Measurements from ENCODE around the gene HSPB1.
"Not testable (repeated sequence)": the region's sequence is repeated elsewhere in the genome, so short reads cannot be mapped to it uniquely, and the experiment has no call there.

HSPB1 gene

DNA sequence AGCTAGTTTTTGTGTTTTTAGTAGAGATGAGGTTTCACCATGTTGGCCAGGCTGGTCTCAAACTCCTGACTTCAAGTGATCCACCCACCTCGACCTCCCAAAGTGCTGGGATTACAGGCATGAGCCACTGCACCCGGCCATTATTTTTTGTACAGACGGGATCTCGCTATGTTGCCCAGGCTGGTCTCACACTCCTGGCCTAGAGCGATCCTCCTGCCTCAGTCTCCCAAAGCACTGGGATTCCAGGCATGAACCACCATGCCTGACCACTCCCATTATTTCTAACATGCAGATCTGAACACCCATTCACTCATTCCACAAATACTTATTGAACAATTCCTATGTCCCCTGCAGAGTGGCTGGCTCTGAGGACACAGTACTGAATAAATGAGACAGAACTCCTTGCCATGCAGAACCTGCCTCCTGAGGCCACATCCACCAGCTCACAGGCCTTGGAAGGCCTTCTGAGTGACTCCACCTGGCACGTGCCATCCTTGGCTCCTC, 11.6 kb upstream of the HSPB1 start:
- peaks cover 10% of the 10 kb centered on the region for H3K4me1 Mint-ChIP-seq
- not testable (repeated sequence) for H3K9me3 Mint-ChIP-seq, H3K4me3 Mint-ChIP-seq, H3K36me3 Mint-ChIP-seq, H3K27ac Mint-ChIP-seq, DNase-seq
- CTCF ChIA-PET, result interaction anchor here (0.7 to 3.7 kb wide), 19 partner anchors 9 to 425 kb away, joined by 3 to 62 read pairs (median 4); partner anchors contain the start of gene HSPB1
- peaks cover 36% of the 10 kb centered on the region for H3K27me3 Mint-ChIP-seq

DNA sequence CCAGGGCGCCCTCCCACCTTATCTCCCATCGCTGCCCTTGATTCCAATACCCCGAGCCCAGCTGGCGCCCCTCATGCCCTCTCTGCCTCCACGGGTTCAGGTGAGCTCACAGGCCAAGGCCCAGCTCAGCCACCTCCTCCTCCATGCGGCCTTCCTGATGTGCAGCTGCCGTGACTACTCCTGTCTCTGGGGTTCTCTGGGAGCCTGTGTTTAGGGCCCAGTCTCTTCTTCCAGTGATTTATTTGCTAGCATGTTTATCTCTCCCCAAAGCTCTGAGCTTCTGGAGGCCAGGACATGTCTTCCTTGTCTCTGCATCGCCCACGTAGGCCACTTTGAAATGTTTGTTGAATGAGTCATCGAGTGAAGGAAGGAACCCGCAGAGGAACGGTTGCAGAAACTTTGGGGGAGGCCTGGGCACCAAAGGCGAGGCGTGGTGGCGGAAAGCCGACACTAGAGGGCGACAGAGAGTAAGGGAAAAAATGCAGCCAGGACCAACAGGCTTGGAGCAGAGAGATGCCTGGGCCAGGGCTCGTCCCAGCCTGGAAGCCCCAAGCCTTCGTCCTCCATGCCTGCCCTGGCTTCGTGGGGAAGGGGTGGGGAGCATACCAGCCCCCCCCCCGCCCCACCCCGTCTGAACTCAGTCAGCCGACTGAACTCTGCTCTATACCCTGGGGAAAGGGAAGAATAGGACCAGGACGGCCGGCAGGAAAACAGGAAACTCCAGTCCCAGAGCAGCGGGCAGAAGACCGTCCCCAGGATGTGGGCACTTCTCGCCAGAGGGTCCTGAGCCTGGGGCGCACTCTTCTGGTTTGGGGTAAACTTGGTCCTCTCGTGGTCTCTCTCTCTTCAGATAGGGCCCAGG, 10.9 kb upstream of the HSPB1 start:
- peak; percentile 90 for DNase-seq
- peaks cover 10% of the 10 kb centered on the region for H3K4me1 Mint-ChIP-seq
- no peak overlapping the region for H3K27ac Mint-ChIP-seq
- H3K9me3 Mint-ChIP-seq, result no peaks in the 10 kb centered on the region
- H3K36me3 Mint-ChIP-seq, result no peaks in the 10 kb centered on the region
- no peak overlapping the region for H3K4me3 Mint-ChIP-seq
- CTCF ChIA-PET, result interaction anchor here (0.7 to 3.7 kb wide), 22 partner anchors 8 to 426 kb away, joined by 3 to 62 read pairs (median 4); partner anchors contain the start of gene HSPB1
- H3K27me3 Mint-ChIP-seq, result peaks cover 29% of the 10 kb centered on the region

DNA sequence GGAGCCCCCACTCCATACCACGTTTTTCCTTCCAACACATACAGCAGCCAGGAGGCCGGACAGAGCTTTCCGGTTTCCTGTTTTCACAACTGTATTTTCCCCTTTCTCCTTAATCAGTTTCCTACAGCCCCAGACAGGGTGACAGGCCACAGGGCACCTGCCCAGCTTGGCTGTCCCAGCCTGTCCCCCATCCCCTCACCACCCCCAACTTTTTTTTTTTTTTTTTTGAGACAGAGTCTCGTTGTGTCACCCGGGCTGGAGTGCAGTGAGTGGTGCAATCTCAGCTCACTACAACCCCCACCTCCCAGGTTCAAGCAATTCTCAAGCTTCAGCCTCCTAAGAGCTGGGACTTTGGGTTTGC, 10.3 kb upstream of the HSPB1 start:
- no peaks in the 10 kb centered on the region for H3K36me3 Mint-ChIP-seq
- H3K9me3 Mint-ChIP-seq, result no peaks in the 10 kb centered on the region
- peaks cover 10% of the 10 kb centered on the region for H3K4me1 Mint-ChIP-seq
- no peak overlapping the region for H3K27ac Mint-ChIP-seq
- peaks cover 26% of the 10 kb centered on the region for H3K27me3 Mint-ChIP-seq
- no peak for DNase-seq
- no peak overlapping the region for H3K4me3 Mint-ChIP-seq
- CTCF ChIA-PET, result interaction anchor here (0.8 to 3.7 kb wide), 8 partner anchors 9 to 114 kb away, joined by 3 to 62 read pairs (median 8); partner anchors contain the start of gene HSPB1

DNA sequence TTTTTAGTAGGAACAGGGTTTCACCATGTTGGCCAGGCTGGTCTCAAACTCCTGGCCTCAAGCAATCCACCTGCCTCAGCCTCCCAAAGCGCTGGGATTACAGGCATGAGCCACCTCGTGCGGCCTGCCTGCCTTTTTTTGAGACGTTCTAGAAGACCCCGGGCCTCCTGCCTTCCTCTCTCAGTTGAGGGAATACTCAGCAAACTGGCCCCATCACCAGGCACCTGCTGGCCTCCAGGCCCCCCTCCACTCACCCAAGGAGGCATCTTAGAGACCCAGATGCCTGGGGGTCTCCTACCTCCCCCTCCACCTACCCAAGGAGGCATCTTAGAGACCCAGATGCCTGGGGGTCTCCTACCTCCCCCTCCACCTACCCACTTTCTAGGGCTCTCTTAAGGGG, 9.6 kb upstream of the HSPB1 start:
- CTCF ChIA-PET, result interaction anchor here (0.8 to 3.7 kb wide), 7 partner anchors 10 to 62 kb away, joined by 3 to 62 read pairs (median 5); partner anchors contain the start of gene HSPB1
- not testable (repeated sequence) for DNase-seq

DNA sequence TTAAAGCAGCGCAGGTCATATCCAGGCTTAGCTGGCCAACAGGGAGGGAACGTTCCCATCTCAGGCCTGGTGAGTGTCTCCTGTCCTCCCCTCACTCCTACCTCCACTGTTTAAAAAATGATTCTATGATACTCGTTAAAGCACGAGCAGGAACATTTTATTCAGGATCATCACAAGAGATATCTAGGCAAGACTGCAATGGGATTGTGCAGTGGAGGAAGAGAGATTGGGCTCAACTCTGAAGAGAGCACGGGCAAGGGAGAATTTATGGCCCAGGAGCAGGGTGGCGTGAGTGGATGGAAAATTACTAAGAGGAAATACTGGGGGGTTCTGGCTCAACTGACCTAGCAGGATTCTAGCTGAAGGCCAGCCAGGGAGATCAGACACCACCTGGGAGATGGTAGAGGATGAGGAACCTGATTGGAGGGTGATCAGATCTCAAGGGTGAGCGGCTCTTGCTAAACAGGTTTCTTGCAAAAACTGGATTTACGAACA, 9.0 kb upstream of the HSPB1 start:
- peaks cover 10% of the 10 kb centered on the region for H3K4me1 Mint-ChIP-seq
- peaks cover 27% of the 10 kb centered on the region for H3K27me3 Mint-ChIP-seq
- no peaks in the 10 kb centered on the region for H3K9me3 Mint-ChIP-seq
- no peak overlapping the region for H3K4me3 Mint-ChIP-seq
- no peak overlapping the region for H3K27ac Mint-ChIP-seq
- DNase-seq, result no peak
- H3K36me3 Mint-ChIP-seq, result no peaks in the 10 kb centered on the region
- CTCF ChIA-PET, result interaction anchor here (1.2 to 3.7 kb wide), 4 partner anchors 10 to 31 kb away, joined by 3 to 62 read pairs (median 18); partner anchors contain the start of gene HSPB1

More for the DNA sequence above, 9.6 kb upstream of the HSPB1 start:
- Mint-ChIP-seq H3K4me1 (peaks cover 10% of the 10 kb centered on the region), H3K27me3 (peaks cover 27% of the 10 kb centered on the region)
- H3K36me3 Mint-ChIP-seq, H3K9me3 Mint-ChIP-seq, H3K27ac Mint-ChIP-seq, H3K4me3 Mint-ChIP-seq: not testable (repeated sequence)

DNA sequence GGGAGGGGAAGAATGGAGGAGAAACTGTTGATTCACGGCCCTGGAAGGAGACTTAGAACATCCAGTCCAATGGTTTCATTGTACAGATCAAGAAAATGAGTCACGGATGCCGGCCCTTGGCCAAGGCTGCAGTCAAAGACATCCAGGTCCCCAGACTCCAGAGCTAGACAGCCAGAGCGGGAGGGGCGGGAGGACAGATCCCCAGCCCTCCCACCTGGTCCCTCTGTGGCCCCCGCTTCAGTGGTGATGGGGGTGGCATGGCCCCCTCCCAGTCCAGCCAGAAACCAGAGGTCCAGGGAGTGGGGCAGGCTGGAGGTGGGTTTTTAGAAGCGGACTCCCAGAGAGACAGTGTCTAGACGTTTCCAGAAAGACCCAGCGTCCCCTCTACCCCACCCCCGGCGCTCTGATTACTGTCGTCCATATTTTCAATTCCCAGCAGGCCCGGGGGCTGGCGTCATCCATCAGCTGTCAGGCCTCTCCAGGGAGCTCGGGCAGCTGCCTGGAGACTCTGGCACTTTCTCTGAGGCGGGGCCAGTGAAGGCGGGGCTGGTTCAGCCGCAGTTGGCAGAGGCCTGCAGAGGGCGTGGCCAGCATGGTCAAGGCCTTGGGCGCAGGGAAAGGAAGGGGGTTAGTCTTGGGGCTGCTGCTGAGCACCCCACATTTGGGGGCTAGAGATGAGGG, 8.0 kb upstream of the HSPB1 start:
- Mint-ChIP-seq H3K27me3 (peaks cover 35% of the 10 kb centered on the region), H3K27ac (no peak overlapping the region), H3K36me3 (no peaks in the 10 kb centered on the region), H3K4me1 (peaks cover 10% of the 10 kb centered on the region), H3K4me3 (no peak overlapping the region), H3K9me3 (no peaks in the 10 kb centered on the region)
- no peak for DNase-seq
- CTCF ChIA-PET, result interaction anchor here (1.0 to 1.2 kb wide), 2 partner anchors 19 to 32 kb away, joined by 3 to 4 read pairs; no protein-coding TSS in a partner anchor

DNA sequence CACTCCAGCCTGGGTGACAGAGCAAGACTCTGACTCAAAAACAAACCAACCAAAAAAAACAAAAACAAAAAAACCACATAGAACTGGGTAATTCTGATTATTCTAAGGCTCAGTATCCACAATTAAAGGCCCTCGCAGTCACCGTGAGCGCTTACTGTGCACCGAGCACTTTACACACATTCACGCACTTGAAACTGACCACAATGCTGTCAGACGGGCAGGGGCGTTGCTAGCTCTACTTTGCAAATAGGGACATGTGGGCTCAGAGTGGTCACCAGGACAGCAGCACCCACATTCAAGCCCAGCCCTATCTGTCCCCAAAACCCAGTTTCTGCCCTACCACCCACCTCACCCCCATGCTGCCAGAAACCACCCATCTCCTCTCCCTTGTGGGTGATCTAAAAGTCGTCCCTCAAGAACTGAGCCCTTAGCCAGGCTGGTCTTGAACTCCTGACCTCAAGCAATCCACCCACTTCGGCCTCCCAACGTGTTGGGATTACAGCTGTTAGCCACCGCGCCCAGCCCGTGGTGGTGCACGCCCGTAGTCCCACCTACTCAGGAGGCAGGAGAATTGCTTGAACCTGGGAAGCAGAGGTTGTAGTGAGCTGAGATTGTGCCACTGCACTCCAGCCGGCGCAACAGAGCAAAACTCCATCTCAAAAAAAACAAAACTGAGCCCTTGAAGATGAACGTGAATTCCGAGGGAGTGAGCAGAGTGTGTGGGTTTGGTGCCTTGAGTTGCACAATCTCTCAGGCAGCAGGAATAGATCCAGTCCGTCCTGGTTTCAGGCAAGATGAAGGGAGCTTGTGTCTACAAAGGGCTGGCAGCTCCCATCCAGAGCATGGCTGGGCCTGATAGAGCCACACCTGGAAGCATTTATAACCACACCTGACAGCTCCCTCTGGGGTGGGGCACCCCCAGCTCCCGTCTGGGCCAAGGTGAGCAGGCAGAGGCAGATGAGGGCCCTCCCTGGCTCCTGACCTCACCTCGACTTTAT, 5.4 kb upstream of the HSPB1 start:
- H3K27me3 Mint-ChIP-seq, result peaks cover 59% of the 10 kb centered on the region
- no peak overlapping the region for H3K27ac Mint-ChIP-seq
- no peaks in the 10 kb centered on the region for H3K36me3 Mint-ChIP-seq
- CTCF ChIA-PET, result interaction anchor here (1.4 to 2.0 kb wide), 2 partner anchors 16 to 119 kb away, joined by 6 to 10 read pairs; no protein-coding TSS in a partner anchor
- H3K9me3 Mint-ChIP-seq, result no peaks in the 10 kb centered on the region
- no peak overlapping the region for H3K4me3 Mint-ChIP-seq
- H3K4me1 Mint-ChIP-seq, result peaks cover 2% of the 10 kb centered on the region
- no peak for DNase-seq

DNA sequence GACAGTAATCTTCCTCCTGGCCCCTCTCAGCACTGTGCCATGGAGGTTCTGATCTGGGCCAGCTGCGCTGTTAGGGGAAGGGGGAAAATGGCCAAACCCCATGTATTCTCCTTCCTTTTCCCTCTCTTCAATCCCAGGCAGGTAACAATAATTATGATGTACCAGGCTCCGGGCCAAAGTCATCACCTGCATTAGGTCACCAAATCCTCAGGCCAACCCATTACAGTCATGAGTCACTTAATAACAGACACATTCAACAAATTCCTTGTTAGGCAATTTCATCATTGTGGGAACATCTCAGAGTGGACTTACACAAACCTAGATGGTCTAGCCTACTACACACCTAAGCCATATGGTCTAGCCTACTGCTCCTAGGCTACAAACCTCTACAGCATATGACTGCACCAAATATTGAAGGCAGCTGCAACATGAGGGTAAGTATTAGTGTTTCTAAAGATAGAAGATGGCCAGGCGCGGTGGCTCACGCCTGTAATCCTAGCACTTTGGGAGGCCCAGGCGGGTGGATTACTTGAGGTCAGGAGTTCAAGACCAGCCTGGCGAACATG, 2.2 kb upstream of the HSPB1 start:
- peaks cover 65% of the 10 kb centered on the region for H3K27me3 Mint-ChIP-seq
- H3K27ac Mint-ChIP-seq, result no peak overlapping the region
- H3K36me3 Mint-ChIP-seq, result peaks cover 1% of the 10 kb centered on the region
- no peak overlapping the region for H3K4me3 Mint-ChIP-seq
- no peak for DNase-seq
- H3K9me3 Mint-ChIP-seq, result no peaks in the 10 kb centered on the region
- H3K4me1 Mint-ChIP-seq, result peaks cover 21% of the 10 kb centered on the region
- CTCF ChIA-PET, result interaction anchor here (1.0 to 6.5 kb wide), 2 partner anchors 9 to 14 kb away, joined by 3 to 33 read pairs; no protein-coding TSS in a partner anchor

DNA sequence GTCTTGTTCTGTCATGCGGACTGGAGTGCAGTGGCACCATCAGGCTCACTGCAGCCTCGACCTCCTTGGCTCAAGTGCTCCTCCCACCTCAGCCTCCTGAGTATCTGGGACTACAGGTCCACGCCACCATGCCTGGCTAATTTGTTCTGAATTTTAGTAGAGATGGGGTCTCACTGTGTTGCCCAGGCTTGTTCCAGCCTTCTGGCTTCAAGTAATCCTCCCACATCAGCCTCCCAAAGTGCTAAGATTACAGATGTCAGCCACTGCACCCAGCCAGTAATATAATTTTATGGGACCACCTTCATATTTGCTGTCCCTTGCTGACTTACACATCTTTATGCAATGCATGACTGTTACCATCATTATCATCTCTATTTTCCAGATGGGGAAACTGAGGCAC, 1.5 kb upstream of the HSPB1 start:
- Mint-ChIP-seq H3K27me3 (peaks cover 65% of the 10 kb centered on the region), H3K36me3 (peaks cover 1% of the 10 kb centered on the region), H3K4me3 (no peak overlapping the region), H3K27ac (no peak overlapping the region), H3K9me3 (no peaks in the 10 kb centered on the region), H3K4me1 (peaks cover 21% of the 10 kb centered on the region)
- CTCF ChIA-PET, result interaction anchor here (1.0 to 6.5 kb wide), 2 partner anchors 8 to 14 kb away, joined by 3 to 33 read pairs; no protein-coding TSS in a partner anchor
- DNase-seq, result no peak

DNA sequence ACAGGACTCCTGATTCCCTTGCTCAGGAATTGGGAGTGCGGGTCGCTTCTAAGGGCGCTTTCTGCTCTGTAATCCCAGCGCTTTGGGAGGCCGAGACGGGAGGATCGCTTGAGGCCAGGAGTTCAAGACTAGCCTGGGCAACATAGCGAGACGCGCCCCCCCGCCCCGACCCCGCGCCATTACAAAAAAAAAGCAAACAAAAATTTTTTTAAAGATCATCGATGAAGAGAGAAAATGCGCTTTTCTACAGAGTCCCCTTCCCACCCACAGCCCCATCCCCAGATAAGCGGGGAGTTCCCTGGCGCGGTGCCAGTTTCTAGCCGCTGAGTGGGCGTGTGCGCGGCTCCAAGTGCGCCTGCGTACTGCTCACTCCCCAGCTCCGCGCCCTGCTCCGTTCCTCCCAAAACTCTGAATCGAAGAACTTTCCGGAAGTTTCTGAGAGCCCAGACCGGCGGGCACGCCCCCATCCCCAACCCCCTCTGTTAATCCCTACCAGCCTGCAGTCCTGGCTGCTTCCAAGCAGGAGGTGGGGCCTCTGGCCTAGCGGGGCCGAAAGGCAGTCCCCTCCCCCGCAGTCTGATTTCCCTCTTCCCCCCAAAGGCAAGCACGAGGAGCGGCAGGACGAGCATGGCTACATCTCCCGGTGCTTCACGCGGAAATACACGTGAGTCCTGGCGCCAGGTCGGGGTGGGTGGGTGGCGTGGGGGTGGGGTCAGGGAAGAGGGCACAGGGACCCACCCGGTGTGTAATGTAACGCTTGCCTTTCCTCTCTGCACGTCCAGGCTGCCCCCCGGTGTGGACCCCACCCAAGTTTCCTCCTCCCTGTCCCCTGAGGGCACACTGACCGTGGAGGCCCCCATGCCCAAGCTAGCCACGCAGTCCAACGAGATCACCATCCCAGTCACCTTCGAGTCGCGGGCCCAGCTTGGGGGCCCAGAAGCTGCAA, 1.0 kb downstream of the HSPB1 start:
- Mint-ChIP-seq H3K36me3 (peaks cover 1% of the 10 kb centered on the region), H3K27me3 (peaks cover 53% of the 10 kb centered on the region), H3K4me1 (peaks cover 21% of the 10 kb centered on the region), H3K27ac (peak overlapping the region; percentile 76), H3K9me3 (no peaks in the 10 kb centered on the region), H3K4me3 (peak overlapping the region; percentile 85)
- CTCF ChIA-PET, result interaction anchor here (1.0 to 6.5 kb wide), 4 partner anchors 11 to 134 kb away, joined by 3 to 33 read pairs (median 16); no protein-coding TSS in a partner anchor
- peak; percentile 81 for DNase-seq

DNA sequence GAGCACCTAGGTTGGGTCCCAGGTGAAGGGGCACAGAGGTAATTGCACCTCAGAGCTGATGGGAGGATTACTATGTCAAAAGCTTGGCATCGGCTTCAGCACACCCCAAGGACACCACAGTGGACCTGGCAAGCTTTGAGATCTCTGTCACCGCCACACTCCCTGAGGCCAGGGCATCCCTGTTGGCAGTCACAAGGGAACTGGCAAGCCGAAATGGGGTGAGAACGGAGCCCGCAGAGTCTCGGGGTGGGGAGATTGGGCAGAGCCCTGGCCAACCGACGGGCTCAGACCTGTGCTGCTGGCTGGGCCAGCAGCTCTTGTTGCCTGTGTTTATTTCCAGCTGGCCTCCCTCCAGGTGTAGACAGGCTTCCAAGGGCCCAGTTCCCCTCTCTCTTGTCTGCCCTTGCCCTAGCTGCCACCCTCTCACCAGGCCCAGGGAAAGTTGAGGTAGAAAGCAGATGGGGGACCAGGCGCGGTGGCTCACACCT, 2.5 kb downstream of the HSPB1 start:
- Mint-ChIP-seq H3K27ac (no peak overlapping the region), H3K4me3 (peak overlapping the region; percentile 85), H3K36me3 (peaks cover 1% of the 10 kb centered on the region), H3K4me1 (peaks cover 21% of the 10 kb centered on the region), H3K9me3 (no peaks in the 10 kb centered on the region), H3K27me3 (peaks cover 40% of the 10 kb centered on the region)
- no peak for DNase-seq
- CTCF ChIA-PET, result interaction anchor here (3.5 to 6.5 kb wide), 2 partner anchors 10 to 13 kb away, joined by 26 to 33 read pairs; no protein-coding TSS in a partner anchor

DNA sequence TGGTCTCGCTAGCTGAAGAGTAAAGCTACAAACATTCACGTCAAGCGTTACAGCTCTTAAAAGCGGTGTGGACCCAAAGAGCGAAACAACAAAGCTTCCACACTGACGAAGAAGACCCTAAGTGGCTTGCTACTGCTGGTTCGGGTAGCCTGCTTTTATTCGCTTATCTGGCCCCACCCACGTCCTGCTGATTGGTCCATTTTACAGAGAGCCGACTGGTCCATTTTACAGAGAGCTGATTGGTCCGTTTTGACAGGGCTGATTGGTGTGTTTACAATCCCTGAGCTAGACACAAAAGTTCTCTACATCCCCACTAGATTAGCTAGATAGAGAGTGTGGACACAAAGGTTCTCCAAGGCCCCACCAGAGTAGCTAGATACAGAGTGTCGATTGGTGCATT, 6.4 kb downstream of the HSPB1 start:
- H3K4me3 Mint-ChIP-seq, H3K9me3 Mint-ChIP-seq, H3K27ac Mint-ChIP-seq, DNase-seq, H3K36me3 Mint-ChIP-seq: not testable (repeated sequence)
- Mint-ChIP-seq H3K4me1 (peaks cover 12% of the 10 kb centered on the region), H3K27me3 (peaks cover 12% of the 10 kb centered on the region)
- CTCF ChIA-PET, result interaction anchor here (0.9 to 1.2 kb wide), 2 partner anchors 8 to 130 kb away, joined by 3 read pairs; no protein-coding TSS in a partner anchor

Measured in activated naive CD4-positive, alpha-beta T cell treated with anti-CD3 and anti-CD28 coated beads, Interleukin-2, amount 10 ng/mL, durations not matched to agents 7 days and 5 days (primary cell).